NCI-H2107 treated with DMSO at 0.1 percent for 48 hours (cell line): ENCODE results near the gene FGD6.
"Not testable (repeated sequence)": the region's sequence is repeated elsewhere in the genome, so short reads cannot be mapped to it uniquely, and the experiment has no call there.

Source experiments
- DNase-seq: peaks from one replicate; lab custom pipeline; 2025; ENCODE audit not compliant: unreplicated experiment; lab: John Stamatoyannopoulos, UW

FGD6 gene

DNA sequence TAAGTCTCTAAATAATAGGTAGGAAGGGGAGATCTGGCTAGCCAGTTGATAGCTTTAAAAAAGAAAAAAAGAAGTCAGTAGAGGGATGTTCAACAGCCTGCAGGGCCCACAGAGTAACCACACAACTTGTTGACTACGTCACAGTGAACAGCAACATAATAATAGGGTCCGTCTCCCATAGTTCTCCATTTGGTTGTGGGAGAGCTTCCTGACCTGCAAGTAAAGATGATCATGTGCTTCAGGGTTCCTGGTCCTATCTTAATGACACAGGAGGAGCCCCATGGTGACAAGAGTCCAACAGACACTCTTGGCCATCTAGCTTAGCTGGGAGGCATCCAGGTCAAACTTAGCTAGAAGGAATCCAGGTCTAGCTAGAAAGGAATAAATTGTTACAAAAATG is 36.2 kb downstream of the FGD6 start:
- no peak for DNase-seq

DNA sequence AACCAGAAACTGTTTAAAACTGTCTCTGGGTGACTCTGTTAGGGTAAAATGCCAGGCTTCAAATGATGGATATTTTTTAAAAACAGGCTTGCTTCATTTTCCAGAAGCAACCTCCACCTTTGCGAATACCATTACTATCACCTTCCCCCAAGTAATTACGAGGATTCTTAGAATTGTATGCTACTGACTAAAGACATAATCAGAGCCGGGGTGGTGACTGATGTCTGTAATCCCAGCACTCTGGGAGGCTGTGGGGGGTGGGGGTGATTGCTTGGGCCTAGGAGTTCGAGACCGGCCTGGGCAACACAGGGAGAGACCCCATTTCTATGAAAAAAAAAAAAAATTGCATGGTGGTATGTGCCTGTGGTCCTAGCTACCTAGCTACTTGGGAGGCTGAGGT is 38.3 kb downstream of the FGD6 start:
- no peak for DNase-seq

DNA sequence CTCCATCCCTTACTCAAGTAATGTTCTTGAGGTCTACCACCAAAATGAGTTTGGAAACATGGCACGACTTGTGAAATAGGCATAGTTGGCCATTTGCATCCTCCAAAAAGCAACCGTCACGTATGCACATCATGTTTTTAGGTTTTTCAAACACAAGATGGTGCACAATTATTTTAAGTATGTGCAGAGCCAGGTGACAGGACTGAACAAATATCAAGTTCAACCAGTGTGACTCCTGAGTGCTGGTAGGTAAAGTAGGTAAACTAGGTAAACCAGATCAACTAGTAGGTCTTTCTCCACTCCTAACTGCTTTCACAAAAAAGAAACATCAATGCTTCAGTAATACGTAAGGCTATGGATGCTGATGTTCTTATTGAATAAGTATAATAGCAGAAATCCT is 39.1 kb downstream of the FGD6 start:
- no peak for DNase-seq

DNA sequence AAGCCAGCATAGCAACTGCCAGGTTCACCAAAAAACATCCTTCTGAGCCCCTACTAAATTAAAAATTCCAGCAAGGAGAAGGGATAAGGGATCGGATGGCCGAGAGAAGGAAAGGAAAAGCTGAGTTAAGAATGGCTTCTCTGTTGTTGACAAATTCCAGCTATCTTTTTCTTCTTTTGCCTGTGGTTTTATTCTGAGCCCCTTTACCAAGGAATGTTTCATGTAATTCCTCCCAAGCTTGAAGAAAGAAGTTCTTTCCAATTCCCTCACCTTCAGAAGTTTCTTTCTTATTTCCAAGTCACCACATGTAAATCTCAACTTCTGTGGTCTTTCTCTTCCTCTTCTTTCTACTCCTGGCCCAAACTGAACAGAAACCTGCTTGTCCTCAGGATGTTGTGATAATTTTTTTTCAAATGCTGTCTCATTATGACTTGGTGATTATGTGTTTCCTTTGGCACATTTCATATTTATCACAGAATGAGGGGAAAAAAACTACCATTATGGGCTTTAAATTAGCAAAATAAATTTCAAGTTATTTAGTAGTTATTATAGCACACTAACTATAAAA is 40.0 kb downstream of the FGD6 start:
- DNase-seq: no peak

DNA sequence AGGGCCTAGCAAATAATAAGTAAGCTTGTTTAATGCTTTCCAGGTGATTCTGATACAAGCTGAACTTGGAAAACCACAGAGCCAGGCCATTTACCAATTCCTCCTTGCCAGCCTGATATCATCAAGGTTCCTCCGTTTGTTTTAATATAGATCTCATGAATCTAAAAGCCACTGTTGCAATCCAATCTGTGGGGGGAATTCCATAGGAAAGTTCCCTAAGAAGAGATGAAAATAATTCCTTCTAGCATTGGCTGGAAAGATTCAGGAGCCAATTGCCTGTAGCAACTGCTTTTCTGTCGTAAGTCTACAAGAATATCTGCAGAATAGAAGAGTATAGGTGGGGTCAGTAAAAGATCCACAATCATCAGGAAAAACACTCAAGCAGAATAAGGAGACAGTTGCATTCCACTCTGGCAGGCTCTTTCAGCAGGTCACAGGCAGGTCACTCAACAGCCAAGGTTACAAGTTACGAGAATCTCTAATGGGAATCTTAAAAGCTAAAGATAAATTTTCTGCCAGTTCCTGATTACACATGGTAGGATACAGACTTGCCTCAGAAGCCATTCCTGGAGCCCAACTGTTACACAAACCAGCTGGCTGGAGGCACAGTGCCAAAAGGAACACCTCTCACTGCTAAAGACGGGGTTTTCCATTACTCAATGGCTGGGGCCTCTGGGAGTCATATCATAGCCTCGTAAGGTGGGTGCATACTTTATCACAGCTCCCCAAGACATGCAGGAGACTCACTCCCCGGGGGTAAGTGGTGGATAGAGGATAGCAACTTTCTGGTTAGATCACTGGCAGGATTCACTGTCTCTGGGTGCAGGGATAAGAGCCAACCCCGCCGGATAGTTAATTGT is 43.6 kb downstream of the FGD6 start:
- no peak for DNase-seq

DNA sequence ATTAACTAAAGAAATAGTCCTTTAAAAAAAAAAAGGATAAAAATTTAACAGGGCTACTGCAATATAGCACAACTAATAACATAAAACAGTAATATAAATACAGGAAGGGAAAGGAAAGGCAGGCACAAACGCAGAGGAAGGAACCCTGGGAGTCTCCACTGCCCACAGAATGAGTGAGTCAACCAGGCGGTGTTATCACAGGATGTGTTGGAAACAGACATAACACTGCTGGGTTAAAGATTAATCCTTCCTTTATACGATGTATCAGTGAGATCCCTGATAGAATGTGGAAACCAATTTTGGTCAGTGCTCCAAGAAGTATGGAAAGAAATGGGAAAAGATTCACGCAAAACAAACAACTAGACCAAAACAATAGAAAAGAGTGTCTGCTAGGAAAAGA is 47.9 kb downstream of the FGD6 start:
- DNase-seq: no peak

DNA sequence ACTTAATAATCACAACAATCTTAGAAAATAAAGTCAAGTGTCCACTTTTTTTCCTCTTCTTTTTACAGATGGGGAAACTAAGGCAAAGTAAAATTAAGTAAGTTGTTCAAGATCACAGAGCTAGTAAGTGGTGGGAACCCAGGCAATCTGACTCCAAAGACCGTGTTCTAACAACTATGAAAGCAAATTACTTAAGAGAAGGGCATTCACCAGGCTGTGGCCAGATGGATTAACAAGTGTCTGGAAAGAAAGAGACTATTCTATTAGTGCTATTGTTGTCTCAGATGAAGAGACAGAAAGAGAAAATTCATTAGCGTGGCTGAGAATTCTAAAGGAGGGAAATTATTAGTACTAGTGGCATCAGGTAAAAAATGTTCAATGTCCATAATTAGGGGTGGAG is 48.5 kb downstream of the FGD6 start:
- no peak for DNase-seq

DNA sequence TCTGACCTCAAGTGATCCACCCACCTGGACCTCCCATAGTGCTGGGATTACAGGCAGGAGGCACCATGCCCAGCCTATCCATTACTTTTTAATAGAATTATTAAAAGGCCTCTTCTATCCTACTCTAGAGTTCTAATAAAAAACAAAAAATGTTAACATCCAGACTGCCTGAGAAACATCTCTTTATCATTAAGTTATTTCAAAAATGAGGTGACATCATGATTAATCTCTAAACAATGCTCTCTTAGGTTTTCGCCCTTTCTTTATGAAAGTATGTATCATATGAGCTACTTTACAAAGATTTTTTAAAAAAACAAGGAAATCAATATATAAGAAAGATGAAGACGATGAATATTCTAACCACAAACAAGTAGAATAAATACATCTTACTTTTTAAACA is 52.6 kb downstream of the FGD6 start:
- no peak for DNase-seq

DNA sequence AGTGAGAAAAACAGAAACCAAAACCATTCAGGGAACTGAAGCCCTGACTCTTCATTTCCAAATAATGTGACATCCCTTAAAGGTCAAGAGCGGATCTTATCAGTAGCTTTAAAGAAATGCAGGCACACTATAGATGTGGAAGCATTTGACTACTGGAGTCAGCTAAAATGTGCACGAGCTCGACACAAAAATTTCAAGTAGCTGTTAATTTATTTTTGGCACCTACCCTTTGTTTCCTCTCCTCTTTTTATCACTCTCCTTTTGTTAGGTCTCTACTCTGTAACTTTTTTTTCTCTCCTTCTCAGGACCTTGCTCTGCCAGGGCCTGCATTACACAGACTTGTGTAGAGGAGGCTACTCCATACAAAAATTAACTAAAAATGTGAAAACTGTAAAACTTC is 58.3 kb downstream of the FGD6 start:
- no peak for DNase-seq

DNA sequence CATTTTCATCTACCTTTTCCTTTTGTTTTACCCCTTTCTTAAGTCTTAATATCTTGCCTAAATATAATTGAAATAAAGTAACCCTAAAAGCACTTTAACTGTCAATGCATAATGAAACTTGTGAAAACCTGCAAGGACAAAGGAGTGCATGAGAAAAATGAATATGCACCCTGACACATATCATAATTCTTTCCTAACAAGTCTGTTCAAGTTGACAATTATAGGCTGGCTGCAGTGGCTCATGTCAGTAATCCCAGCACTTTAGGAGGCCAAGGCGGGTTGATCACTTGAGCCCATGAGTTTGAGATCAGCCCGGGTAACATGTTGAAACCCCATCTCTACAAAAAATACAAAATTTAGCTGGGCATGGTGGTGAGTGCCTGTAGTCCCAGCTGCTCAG is 65.4 kb downstream of the FGD6 start:
- no peak for DNase-seq

DNA sequence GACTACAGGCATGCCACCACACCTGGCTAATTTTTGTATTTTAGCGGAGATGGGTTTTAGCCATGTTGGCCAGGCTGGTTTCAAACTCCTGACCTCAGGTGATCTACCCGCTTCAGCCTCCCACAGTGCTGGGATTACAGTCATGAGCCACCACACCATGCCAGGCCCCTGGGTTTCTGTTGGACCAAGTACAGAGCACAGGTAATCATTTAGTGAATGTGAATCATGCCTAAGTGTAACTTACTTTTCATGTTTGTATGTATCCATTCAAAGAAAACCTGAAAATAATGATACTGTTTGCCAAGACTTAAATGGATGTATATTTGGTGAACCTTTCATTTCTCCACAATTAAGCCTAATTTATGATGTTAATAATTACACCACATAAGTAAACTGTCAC is 65.9 kb downstream of the FGD6 start:
- no peak for DNase-seq

DNA sequence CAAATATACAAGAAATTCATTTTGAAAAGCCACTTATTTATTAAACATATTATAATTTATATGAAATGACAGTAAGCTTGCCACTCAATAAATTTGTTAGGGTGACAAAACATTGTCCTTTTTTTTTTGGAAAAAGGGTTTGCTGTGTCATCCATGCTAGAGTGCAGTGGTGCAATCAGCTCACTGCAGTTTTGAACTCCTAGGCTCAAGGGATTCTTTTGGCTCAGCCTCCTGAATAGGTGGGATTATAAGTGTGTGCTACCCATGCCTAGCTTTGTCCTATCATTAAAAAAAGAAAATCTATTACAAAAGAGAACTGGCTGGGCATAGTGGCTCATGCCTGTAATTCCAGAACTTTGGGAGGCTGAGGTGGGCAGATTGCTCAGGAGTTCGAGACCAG is 66.8 kb downstream of the FGD6 start:
- DNase-seq: no peak

DNA sequence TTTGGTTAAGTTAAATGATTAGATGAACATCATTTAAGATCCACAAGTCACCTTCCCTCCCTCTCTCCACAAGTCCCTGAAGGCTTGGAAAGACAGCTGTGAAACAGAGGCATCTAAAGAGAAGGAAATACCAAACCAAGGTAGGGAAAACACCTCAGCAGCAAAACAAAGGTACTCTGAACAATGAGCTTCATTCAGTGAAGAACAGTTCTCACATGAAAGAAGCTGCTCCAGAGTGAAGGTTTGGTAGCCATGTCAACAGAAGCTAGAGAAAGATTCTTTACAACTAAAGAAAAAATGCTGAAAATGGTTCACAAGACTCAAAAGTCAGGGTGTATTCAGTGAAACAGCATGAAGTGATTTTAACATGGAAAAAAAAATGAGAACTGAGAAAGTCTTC is 69.4 kb downstream of the FGD6 start:
- no peak for DNase-seq

DNA sequence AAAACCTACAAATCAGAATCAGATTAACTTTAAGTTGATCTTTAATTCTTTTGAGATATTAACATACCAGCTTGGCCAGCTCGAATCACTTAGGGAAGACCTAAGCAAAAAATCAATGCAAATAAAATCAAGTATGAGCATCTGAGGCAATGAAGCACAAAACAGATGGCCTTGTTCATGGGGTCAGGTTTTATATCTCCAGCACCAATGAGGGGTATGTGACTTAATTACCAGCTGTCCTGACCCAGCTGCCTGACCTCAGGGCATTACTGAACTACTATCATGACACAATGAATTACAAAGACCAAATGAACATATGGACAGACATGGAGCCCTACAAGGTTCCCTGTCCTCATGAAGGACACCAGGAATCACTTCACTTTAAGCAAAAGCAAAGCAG is 70.5 kb downstream of the FGD6 start:
- DNase-seq: no peak

DNA sequence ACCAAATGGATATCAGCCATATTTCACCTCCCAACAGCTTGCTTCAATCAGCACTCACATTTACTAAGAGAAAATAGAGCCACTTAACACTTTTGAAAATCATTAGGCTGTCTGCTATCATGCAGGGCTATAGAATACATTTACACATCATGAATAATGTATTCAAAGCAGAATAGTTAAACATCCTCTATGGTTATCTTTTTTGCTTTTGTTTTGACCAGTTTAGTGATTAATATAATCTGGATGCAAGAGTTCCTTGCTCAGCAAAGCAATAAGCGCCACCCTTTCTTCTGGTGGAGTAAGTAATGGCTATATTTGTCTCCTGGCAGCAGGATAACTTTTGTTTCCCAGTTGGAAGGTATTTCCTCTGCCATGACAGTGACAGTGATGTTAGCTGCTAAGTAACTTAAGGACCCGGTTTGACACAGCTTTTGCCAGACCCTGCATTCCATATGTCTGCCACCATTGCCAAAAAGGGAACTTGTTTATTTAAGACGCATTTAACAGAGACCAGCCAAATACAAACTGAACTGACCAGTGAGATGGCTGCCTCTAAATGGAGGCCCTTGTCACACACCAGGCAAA is 73.6 kb downstream of the FGD6 start:
- DNase-seq: no peak

DNA sequence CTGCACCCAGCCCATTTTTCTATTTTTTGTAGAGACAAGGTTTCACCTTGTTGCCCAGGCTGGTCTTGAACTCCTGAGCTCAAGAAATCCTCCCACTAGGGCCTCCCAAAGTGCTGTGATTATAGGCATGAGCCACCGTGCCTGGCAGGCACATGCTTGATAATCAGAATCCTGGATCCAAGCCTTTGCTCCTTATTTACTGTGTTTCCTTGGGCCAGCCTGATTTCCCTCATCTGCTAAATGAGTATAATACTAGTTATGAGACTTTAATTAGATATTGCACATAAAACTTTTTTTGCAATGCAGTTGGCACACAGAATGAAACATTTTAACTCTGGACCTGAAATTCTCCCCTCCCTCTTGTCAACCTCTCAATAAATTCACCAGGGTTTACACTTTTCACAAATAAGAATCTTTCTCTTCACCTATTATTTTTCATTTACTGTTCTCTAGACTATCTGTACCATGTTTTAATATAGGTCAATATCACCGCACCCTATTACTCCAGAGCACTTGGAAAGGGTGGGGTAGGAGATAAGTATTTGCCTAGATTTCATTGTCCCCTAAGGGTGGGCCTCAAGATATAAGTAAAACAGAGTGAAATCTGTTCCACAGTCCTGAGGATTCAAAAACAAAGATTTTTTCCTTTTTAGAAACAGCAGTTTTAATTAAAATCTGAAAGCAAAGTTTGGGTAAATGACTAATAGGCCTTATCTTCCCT is 74.7 kb downstream of the FGD6 start:
- no peak for DNase-seq

DNA sequence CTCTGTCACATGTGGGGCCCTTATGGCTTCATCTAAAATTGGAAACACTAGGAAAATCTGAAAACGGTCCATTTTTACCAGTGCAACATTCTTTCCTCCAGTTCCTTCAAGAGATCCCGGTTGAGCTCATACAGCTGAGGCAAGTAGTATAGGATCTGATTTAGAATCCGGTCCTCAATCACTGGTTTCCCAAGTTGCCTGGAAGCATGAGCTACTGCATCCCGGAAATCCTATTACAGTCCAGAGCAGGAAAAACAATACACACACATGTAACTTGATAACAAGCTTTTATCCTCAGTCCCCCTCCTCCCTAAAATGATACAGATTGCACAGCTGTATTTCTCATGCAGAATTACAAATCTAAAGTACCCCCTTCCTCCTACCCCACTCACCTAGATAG is 76.0 kb downstream of the FGD6 start:
- DNase-seq: no peak

DNA sequence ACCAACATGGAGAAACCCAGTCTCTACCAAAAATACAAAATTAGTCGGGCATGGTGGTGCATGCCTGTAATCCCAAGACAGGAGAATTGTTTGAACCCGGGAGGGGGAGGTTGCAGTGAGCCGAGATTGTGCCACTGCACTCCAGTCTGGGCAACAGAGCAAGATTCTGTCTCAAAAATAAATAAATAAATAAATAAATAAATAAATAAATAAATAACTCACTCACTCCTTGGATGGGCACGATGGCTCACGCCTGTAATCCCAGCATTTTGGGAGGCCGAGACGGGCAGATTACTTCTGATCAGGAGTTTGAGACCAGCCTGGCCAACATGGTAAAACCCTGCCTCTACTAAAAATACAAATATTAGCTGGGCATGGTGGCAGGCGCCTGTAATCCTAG is 79.2 kb downstream of the FGD6 start:
- DNase-seq: not testable (repeated sequence)

DNA sequence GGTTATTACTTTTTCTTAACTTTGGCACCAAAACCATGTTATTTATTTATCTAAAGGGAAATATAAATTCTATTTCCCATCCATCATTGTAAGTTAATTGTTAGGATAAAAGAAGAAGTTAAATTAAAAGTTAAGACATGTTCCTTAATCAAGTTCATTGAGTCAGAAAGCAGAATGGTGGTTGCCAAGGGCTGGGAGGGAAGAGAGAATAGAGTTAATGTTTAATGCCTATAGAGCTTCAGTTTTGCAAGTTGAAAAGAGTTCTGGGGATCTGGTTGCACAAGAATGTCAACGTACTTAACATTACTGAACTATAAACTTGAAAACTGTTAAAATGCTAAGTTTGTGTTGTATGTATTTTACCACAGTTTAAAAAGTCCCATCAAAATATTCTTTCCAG is 80.7 kb downstream of the FGD6 start:
- no peak for DNase-seq

DNA sequence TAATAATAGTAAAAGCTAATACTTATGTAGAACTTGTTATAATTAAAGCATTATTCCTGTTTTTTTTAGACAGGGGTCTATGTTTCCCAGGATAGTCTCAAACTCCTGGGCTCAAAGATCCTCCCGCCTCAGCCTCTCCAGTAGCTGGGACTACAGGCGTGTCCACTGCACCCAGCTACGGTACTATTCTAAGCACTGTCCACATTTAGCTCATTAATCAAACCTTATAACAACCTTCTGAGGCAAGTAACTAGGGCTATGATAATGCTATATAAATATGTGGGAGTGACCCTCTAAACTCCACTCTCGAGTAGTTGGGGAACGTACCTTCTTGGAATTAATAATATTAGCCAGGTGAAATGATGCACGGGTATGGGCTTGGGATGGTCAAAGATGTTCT is 83.2 kb downstream of the FGD6 start:
- DNase-seq: no peak

DNA sequence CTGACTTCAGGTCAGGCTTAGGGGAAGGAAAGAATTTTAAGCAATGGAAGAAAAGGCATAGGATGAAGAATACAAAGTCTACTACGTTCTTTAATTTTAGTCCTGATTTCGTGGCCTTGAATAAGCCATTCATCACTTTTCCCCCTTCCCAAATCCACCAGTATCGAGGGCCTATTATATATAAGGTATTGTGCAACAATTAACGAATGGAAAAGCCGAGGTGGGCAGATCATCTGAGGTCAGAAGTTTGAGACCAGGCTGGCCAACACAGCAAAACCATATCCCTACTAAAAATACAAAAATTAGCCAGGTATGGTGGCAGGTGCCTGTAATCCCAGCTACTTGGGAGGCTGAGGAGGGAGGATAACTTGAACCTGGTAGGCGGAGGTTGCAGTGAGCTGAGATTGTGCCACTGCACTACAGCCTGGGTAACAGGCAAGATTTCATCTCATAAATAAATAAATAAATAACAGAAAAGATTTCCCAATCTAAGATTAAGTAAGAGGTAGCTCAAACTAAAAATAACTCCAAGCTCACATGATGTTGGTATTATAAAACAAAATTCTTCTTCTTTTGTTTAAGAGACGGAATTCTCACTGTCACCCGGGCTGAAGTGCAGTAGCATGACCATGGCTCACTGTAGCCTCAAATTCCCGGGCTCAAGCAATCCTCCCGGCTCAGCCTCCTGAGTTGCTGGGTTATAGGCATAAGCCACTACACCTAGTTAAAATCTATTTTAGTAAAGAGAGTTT is 85.5 kb downstream of the FGD6 start:
- no peak for DNase-seq
